Activated CD8-positive, alpha-beta memory T cell treated with anti-CD3 and anti-CD28 coated beads, Interleukin-2, amount 50 U/mL, for 1 hour (primary cell): ENCODE data around the gene C1QTNF4.
"Not testable (repeated sequence)": the region's sequence is repeated elsewhere in the genome, so short reads cannot be mapped to it uniquely, and the experiment has no call there.

Experiments used
- DNase-seq: peaks from one replicate; pipeline ENCODE4 v3.0.0-alpha.2; 2020; ENCODE audit errors: extremely low read depth

C1QTNF4 gene

DNA sequence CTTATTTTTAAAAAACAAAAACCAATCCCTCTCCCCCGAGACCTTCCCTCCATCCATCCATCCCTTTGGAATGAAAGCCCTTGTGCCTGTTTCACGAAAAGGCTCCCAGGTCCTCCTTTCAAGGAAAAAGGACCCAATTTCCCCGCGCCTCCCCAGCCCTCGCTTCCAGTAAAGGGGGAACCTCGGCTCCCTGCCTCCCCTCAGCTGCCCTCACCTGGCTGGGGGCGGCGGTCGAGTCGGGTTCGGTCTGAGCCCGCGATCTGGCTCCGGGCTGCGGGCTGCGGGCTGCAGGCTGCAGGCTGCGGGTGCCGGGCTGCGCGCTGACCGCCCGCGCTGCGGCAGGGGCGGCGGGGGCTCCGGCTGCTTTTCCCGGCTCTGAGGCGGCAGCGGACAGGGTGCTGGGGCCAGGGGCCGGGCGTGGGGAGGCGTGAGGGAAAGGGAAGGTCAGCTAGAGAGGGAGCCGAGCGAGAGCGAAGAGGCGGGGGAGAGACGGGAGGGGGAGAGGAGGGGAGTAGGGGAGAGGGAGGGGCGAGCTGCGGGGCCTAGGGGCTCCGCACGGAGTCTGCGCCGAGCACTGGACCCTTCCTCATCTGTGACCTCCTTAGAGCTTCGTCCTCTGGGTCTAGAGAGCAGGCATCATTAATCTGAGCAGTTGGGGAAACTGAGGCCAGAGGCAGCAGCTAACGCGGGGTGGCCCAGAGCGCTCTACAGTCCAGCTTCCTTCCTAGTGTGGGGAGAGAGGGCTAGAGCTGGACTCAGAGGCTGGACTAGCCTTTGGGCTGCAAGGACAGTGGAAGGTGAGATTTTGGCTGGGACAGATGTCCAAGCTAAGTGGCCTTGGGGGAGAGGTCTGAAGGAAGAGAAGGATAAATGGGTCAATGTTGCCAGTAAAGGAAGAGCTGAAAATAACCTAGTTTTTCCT is at the start of gene C1QTNF4:
Gene C1QTNF4 (minus strand): TSS at position 478 of the 922 bp plus-strand sequence. CDS start 3,601 bp downstream, outside the sequence.
- DNase-seq, result no peak

DNA sequence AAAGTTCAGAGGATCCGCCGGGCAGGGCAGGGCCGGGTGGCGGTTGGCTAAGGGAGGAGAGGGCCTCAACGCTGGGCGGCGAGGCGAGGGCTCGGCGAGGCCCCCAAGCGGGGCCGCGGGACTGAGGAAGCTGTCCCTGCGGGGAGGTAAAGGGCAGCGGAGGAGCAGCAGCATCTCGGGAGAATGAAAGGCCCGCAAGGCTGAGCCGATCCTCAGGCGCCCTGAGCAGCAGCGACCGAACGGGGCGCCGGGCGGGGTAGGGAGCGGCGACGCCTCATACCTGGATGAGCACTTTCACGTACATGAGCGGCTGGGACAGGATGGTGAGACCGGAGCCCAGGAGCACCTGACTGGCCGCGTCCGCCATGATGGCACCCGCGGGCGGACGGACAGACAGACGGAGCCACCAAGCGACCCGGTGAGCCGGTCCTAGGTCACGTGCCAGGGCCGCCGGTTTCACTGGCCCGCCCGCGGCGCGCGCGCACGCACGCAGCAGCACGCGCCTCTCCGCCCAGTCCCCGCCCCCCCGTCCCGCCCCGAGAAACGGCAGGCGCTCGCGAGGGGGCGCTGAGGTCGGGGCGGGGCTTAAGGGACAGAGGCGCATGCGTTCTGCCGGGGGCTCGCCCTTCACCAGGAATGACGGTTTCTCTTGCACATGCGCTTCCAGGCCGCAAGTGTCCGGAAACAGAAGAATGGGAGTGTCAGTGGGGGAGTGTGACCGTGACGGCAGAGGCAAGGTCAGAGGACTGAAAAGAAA is 48.1 kb upstream of the C1QTNF4 start, which contains the start of gene MTCH2:
Gene MTCH2 (minus strand): TSS at position 461 of the 757 bp plus-strand sequence. CDS start 94 bp downstream, at position 367.
- DNase-seq, result peak; percentile 90

DNA sequence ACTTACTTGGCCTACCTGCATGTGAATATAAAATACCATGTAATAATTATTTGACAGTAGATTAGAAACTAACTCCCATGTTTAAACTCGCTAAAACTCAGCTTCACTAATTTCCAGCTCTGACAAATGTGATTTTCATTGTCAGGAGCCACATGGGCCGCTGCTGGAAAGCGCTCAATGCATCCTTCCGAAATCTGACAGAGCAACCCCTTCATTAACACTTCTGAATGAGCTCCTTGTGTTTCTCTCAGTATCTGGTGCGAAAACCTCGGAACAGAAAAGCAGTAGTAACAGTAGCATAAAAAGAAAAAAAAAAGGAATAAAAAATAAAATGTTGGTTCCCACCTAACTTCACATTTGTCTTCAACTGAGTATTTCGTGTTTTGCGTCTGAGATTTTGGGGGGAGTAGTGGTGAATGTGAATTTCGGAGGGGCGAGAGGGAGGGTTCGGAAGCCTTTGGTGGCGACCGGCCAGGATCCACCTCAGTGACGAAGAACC is 47.4 kb upstream of the C1QTNF4 start:
- DNase-seq, result no peak

DNA sequence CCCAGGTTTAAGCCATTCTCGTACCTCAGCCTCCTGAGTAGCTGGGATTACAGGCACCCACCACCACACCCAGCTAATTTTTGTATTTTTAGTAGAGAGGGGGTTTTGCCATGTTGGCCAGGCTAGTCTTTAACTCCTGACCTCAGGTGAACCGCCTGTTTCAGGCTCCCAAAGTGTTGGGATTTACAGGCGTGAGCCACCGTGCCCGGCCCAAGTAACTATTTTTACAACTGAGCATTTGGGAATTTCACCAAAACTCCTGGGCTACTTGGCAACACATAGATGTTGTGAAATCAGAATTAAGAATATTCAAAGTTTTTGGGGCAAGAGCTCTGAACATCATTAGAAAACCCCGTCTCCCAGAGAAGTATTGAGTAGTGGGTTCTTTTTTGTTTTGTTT is 46.3 kb upstream of the C1QTNF4 start:
- DNase-seq, result not testable (repeated sequence)

DNA sequence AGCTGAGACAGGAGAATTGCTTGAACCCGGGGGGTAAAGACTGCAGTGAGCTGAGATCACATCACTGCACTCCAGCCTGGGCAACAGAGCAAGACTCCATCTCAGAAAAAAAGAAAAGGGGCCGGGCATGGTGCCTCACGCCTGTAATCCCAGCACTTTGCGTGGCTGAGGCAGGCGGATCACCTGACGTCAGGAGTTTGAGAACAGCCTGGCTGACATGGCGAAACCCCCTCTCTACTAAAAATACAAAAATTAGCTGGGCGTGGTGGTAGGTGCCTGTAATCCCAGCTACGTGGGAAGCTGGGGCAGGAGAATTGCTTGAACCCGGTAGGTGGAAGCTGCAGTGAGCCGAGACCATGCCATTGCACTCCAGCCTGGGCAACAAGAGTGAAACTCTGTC is 42.1 kb upstream of the C1QTNF4 start:
- not testable (repeated sequence) for DNase-seq

DNA sequence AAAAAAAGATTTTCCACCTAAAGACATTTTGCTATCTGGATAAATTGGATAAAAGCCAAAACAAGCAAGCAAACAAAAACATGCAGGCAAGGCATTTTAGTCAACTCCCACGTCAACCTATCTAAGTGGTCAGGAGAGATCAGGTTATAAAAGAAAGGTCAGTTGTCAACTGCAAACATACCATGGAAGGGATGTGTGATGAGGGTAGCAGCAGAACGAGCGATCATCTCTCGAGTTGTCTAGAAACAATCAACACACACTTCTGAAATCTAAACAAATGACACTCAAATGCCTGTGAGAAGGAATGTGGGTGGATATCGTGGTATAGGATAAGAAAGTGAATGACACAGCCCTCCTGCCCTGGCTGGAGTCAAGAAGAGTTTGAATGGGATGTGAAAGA is 37.3 kb upstream of the C1QTNF4 start:
- DNase-seq, result no peak

DNA sequence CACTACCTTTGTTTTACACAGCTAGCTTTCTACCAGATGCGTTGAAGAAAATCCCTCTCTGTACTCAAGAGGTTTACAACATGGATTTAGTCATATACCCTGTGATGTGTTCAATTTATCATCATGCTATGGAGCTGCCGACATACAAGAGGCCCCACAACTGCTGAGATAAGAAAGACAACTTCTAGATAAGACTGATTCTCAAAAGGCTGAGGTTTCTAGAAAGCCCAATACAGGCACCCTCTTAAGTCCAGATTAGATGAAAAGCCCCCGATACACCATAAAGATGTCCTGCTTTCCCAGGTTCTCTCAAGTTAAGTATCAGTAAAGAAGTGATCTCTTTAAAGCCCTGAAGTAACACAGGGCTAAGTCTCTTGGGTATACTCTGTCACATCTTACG is 33.8 kb upstream of the C1QTNF4 start:
- no peak for DNase-seq

DNA sequence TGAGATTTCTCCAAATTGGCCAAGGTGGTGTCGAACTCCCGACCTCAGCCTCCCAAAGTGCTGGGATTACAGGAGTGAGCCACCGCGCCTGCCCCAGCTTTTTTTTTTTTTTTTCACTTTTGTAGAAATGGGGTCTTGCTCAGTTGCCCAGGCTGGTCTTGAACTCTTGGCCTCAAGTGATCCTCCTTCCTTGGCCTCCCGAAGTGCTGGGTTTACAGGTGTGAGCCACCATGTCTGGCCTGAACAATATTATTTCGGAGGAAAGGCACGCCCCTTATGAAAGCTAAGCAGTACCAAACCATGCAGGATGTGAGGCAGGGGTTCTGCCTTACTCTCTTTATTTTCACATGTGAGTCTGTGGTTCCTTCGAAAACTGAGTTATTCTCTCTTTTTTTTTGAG is 32.0 kb upstream of the C1QTNF4 start:
- DNase-seq, result no peak

DNA sequence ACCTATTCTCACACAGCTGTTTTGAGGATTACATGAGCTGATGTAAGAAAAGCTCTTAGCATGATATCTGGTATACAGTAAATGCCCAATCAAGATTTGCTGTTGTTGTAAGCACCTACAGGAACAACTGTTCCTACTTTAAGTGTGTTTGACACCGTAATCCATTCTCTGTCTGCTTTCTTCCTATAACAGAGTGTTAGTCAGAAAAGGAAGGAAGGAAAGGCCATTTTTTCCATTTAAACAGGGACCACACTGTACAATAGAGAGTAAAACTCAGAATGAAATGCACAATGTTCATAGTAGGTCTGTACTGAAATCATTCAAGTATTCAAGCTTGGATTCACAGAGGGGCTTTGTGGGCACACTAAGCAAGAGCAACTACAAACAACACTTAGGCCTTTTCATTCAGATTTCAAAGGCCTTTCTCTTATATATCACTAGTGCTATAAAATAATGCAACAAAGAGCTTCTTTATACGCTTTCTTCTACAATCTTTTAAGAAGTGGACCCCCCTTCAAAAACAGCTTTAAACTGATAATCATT is 26.7 kb upstream of the C1QTNF4 start:
- no peak for DNase-seq

DNA sequence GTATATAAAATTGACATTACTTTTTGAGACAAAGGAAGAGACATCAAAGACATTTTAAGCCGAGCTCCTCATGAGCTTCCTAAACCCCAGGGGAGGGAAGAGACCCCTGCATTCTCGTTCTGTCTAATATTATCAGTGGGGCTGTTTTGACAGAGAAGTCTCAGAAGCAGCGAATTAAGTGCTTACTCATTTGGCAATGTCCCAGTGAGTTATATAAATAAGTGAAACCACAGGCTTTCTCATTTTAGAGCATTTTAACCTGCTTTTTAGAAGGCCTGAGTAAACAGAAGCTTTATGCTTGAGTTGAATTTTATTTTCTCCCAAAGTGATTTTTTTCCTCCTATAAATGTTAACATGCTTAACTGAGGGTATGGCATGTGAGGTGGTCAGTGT is 23.2 kb upstream of the C1QTNF4 start:
- DNase-seq, result no peak

DNA sequence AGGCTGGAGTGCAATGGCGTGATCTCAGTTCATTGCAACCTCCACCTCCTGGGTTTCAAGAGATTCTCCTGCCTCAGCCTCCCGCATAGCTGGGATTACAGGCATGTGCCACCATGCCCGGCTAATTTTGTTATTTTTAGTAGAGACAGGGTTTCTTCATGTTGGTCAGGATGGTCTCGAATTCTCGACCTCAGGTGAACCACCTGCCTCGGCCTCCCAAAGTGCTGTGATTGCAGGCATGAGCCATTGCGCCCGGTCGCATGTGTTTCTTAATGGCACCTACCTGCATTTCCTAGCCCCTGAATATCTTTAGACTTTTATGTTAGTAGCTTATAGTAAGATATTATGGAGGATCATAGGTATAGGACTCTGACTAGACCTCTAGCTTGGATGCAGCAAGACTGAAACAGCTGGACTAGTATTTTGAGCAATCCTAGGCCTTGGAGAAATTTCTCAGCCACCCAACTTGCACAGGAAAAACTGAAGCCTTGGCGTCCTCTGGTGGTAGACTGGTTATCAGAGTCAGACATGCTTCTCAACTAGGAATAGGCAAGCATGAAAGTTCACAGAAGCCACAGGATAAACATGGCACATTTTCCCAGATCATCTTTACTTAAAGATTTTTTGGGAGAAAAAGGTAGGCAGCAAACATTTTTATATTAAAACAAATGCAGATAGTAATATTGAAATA is 22.7 kb upstream of the C1QTNF4 start:
- DNase-seq, result no peak

DNA sequence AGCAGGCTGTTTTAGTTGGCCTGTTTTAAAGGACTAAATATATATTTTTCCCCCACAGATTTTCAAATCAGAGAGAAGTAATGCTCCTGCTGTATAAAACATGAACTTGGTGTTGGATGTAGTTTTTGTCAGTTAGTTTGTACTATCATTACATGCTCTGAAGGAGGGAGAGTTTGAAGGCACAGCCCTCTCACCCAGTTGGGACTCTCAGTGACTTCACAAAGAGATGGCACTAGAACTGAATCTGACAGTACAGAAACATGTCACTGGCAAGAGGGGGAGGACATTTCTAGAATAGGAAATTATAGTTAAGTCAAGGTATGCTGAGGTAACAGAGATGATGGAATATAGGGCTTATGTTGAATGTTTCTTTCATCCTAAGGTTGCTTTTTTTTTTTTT is 21.0 kb upstream of the C1QTNF4 start:
- DNase-seq, result no peak

DNA sequence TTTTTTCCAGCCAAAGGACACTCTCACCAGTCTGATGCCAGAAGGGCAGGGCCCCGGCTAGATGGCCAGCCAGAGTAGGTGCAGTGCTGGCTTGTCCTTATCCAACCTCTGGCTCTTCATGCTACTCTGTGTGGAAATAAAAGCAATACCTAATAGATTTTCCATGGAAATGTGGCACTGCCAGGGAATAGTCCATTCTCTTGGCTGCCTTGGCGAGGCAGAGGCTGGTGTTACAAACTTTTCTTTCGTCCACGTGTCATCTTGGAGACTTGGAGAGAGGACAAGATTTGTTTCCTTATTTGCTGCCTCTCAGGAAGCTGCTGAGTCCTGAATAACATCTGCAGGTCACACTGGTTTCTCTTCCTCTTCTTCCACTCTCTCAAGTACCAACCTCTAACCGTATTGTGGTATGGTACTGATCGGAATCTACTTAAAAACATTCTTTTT is 17.2 kb upstream of the C1QTNF4 start:
- no peak for DNase-seq

DNA sequence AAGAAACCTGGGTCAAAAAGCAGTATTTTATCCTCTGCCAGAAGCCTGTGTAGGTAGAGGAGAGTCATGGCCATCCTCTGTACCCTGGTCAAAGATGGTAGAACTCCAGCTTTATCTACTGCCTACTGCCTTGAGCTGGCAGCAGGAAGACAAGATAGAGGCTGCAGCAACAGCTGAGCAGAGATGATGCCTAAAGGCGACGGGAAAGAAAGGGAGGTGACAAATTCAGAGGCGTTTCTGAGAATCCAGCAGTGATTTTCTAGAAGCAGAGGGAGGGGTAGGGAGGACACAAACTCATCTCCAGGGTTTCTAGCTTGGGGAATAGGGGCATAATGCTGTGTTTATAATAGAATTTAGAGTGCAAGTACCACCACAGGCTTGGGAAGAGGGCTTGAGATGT is 15.5 kb upstream of the C1QTNF4 start:
- DNase-seq, result no peak

DNA sequence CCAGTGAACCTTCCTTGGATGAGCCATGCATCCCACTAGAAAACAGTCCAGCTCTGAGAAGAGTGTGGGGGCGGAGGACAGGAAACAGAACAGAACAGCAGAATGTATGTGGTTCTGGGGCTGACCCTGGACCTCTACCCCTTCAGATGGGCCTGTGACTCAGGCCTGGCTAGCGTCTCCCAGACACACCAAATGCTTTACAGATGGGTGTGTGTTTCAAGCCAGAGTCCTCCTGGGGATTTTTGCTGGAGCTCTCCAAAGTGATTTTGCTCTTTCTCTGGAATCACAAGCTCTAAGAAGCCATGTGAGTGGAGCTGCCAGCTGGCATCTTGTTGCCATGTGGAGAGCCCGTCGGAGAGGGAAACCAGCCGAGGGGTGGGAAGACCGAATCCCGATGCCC is 13.2 kb upstream of the C1QTNF4 start:
- DNase-seq, result no peak

DNA sequence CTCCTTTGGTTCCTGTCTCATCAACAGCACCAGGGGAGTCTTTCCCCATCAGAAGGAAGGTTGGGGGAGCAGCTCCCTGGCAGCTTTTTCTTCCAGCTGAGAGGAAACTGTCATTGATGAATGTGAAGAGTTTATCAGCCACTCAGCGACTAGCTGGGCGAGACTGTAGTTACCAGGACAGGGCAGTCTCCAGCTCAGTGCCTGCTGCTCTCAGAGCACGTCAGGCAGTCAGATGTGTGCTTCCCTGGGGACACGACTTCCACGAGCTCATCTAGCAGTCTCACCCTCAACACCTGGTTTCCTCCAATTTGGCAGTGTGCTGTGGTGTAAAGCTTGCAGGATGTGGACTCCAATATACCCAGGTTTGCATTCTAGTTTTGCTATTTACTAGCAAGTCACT is 12.5 kb upstream of the C1QTNF4 start:
- DNase-seq, result no peak

DNA sequence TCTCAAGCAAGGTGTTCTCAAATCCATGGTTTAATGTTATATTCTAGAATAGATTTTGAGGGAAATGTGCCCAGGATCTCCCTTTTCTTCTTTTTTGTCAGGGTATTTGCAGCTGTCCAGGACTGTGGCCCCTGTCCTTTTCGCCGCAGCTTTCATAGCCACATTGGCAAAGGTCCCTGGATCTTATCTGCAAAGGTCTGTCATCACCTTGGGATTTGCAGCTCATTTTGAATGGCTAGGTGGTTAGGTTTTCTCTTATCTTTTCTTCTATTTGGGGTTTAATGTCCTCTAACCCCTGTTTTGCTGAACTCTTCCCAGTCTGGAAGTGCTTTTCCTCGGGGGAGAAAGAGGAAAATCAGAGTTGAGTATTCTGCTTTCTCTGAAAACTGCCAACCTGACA is 11.7 kb upstream of the C1QTNF4 start:
- DNase-seq, result no peak

DNA sequence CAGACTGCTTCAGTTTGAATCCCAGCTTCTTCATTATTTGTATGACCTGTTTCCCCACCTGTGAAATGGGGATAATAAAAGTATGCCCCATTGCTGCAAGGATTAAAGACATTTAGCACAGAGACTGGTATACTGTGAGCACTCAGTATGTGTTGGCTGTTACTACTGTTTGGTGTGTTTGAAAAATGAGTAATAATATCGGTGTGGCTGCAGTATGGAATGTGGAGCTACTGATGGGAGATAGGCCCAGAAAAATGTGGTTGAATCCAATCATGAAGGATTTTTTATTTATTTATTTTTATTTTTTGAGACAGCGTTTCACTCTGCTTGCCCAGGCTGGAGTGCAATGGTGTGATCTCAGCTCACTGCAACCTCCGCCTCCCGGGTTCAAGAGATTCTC is 9.1 kb upstream of the C1QTNF4 start:
- no peak for DNase-seq

DNA sequence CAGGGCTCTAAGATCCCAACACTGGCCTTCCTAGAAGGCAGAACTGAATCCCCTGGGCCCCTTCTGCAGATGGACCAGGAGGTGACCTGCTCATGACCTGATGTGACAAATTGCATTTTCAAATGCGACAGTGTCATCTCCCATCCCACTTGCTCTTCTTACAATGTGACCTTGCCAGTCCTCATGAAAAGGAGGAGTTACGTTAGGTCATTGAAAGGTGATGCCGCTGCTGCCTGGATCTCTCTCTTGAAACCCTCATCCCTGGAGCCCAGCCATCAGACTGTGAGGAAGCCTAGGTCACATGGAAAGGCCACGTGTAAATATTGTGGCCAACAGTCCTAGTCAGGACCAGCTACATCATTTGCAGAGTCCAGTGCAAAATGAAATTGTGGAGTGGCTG is 5.7 kb upstream of the C1QTNF4 start:
- no peak for DNase-seq

DNA sequence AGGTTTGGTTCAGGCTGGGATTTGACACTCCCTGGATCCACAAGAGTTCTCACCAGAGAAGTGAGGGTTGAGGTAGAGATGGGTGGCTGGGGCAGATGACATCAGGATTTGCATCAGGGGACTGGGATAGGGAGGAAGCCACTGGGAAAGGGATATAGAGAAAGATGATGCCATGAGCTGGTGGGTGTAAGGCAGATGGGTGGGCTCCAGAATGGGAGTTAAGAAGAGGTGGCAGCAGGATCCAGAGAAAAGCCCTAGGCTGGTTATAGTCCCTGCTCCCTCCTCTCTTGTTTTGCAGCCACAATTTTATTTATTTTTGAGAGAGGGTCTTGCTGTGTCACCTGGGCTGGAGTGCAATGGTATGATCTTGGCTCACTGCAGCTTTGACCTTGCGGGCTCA is 1.8 kb upstream of the C1QTNF4 start:
- DNase-seq, result no peak

DNA sequence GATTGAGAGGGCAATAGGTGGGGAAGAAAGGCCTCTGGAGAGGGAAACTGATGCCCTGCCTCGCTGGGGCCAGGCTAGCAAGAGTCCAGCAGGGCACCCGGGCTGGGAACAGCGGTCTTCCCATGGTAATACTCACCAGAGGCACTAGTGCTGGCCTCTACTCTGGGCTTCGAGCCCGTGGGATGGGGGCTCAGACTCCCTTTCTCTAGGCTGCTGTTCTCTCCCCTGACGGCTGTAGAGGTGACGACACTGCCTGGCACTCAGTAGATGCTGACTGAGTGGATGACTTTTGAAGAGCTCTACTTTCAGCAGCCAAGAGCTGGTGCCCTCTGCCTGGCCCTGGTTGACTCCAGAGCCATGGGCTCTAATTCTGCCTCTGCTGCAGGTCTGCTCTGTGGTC is 818 bp upstream of the C1QTNF4 start:
- no peak for DNase-seq

DNA sequence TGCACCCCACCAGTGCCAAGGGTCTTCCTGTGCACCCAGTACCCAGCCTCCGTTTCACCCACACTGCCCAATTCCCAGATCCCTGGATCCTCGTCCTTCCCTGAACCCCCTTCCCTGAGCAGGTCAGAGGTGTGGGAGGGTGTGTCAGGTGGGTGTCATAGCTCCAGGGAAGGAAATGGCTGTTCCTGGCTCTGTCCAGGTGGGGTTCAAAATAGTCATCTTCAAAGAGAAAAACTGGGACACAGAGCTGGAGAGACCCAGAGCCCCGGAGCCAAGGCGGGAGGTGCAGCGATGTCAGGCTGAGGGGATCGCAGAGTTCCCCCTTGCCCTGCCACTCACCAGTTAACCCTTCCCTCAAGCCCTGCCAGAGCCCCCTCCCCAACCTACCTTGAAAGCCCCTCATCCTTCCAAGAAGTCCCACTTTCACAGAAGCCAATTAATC is 698 bp downstream of the C1QTNF4 start:
- no peak for DNase-seq
